ENCODE measurements around the gene KIAA1755.

The KIAA1755 gene

GRCh38 chr20:38164069-38164468 is 96.5 kb downstream of the KIAA1755 start:
- no peak for DNase-seq

- no peak for DNase-seq
These were observed 97.4 kb downstream of the KIAA1755 start for GRCh38 chr20:38162878-38163875.

DNA sequence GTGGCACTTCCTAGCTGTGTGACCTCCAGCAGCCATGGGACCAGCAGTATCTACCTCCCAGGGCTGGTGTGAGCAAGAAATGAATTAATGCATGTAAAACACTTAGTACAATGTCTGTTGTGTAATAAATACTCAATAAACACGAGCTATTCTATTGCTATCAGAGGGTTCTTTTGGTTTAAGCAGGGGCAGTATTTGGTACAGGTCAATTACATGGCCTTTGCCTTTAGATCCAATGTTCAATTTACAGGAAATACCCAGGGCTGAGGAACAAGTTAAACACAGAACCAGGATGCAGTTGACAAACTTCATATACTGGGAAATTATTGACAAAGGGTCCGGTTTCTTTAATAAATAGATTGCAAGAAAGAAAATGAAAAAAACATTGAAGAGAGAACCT is 98.4 kb downstream of the KIAA1755 start:
- no peak for DNase-seq

DNA sequence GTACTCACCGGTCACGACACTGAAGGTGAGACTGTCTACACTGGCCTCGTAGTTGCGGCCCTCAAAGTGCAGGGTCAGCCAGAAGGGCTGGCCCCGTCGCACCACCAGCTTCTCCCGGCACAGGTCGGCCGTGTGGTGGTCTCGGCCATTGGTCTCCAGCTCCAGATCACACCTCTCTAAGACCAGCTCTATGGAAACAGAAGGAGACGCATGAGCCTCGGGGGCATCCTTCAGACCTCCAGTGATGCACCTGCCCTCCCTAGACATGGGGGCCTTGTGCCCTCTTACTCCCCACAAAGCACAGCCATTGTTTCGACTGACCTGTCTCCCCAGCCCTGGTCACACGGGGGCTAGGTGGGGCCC is 99.1 kb downstream of the KIAA1755 start:
- no peak for DNase-seq

Data from DMS53 (cell line).